ENCODE data around the gene ZNF830. TPM values are rescaled to one million over a fixed set of nuclear protein-coding genes. Genes with fewer than 3 reads are reported as not detected.

Gene ZNF830, protein sequence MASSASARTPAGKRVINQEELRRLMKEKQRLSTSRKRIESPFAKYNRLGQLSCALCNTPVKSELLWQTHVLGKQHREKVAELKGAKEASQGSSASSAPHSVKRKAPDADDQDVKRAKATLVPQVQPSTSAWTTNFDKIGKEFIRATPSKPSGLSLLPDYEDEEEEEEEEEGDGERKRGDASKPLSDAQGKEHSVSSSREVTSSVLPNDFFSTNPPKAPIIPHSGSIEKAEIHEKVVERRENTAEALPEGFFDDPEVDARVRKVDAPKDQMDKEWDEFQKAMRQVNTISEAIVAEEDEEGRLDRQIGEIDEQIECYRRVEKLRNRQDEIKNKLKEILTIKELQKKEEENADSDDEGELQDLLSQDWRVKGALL
- total RNA-seq, result 14.2 and 14.8 TPM in 2 replicates

GRCh38 chr17:34961093-34961911, at the start of gene ZNF830, which contains the start of gene CCT6B:
Gene ZNF830 (plus strand): TSS chr17:34961540. CDS start chr17:34961567, 27 bp downstream.
Gene CCT6B (minus strand): TSS chr17:34961460. CDS start chr17:34961393, 67 bp downstream.

DNA sequence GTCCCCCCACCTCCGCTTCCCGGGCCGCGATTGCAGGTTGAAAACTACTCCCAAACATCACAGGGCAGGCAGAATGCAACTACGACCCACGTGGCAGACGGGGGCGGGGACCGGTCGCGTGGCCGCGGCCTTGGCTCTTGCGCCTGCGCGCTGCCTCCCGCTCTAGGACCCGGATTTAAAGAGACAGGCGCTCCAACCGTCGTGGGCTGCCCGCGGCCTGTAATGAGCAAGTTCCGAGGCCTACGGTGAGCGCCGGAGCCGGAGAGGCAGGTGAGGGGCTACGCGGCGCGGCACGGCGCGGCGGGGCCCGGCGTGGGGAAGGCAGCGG, 19.0 kb downstream of the ZNF830 start, which contains the start of gene LIG3:
Gene LIG3 (plus strand): TSS at position 160 of the 328 bp plus-strand sequence. CDS start 2,494 bp downstream, outside the sequence.

Other genes with a start within 250 kb of the ZNF830 start
- gene CCT6B, start 80 bp upstream of the ZNF830 start, total RNA-seq, result 0.38 and 0.90 TPM in 2 replicates
- 30.7 and 39.9 TPM in 2 replicates for gene LIG3, start 19.0 kb downstream of the ZNF830 start, total RNA-seq
- gene RFFL, start 102.2 kb downstream of the ZNF830 start, total RNA-seq, result 7.7 and 7.9 TPM in 2 replicates
- gene RAD51D, start 158.3 kb downstream of the ZNF830 start, total RNA-seq, result 5.9 and 10.7 TPM in 2 replicates
- gene FNDC8, start 160.1 kb downstream of the ZNF830 start, total RNA-seq, result not detected in 2 replicates
- 17.6 and 22.0 TPM in 2 replicates for gene NLE1, start 180.8 kb downstream of the ZNF830 start, total RNA-seq
- not detected in 2 replicates for gene UNC45B, start 186.3 kb downstream of the ZNF830 start, total RNA-seq
- gene SLC35G3, start 232.9 kb downstream of the ZNF830 start, total RNA-seq, result not detected in 2 replicates